Rectal smooth muscle tissue (tissue), 1 donor: ENCODE results near the gene LCK.

Experiments used
- H3K27ac ChIP-seq: one replicate; pipeline ENCODE4 v1.7.0; 2013; ENCODE audit warnings: low read depth, low read length, inconsistent platforms
- H3K27me3 ChIP-seq: one replicate; pipeline ENCODE4 v1.7.0; 2013; ENCODE audit warnings: low read length; ENCODE audit not compliant: control insufficient read depth, insufficient read depth
- H3K36me3 ChIP-seq: one replicate; pipeline ENCODE4 v1.7.0; 2013; ENCODE audit warnings: low read length; ENCODE audit not compliant: control insufficient read depth, insufficient read depth
- H3K4me1 ChIP-seq: one replicate; pipeline ENCODE4 v1.7.0; 2013; ENCODE audit warnings: low read length; ENCODE audit not compliant: control insufficient read depth, insufficient read depth
- H3K4me3 ChIP-seq: one replicate; pipeline ENCODE4 v1.7.0; 2013; ENCODE audit warnings: low read length
- H3K9ac ChIP-seq: one replicate; pipeline ENCODE4 v1.7.0; 2013; ENCODE audit warnings: low read length

LCK gene

DNA sequence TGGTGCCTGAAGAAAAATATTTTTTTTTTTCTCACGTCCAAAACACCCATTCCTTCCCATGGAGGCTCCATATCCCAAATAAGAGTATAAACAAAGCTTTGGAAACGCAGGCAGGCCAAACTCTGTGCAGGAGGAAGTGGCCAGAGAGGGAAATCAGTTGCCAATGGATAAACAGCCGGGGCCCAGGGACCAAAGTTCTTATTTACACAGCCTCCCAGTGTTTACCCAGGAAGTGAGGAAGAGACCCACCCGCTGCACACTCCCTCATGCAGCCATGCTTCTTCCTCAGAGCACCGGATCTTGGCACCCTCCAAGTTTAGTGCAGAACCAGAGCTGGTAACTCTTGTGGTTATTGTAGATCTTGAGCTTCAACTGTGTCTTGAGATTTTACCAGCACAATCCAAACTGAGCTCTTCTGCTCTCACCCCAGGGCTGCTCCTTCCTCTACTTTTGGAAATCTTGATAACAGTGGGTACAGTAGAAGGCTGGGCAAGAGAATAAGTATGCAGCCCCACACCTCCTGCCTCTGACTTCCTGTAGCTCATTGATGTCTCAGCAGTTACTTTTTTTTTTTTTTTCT lies 70.7 kb downstream of the LCK start:
- Histone ChIP-seq H3K36me3 (peaks cover 6% of the 10 kb centered on the region), H3K27ac (no peak overlapping the region), H3K9ac (no peak overlapping the region), H3K4me3 (peak overlapping the region; percentile 9), H3K27me3 (no peaks in the 10 kb centered on the region), H3K4me1 (no peaks in the 10 kb centered on the region)

DNA sequence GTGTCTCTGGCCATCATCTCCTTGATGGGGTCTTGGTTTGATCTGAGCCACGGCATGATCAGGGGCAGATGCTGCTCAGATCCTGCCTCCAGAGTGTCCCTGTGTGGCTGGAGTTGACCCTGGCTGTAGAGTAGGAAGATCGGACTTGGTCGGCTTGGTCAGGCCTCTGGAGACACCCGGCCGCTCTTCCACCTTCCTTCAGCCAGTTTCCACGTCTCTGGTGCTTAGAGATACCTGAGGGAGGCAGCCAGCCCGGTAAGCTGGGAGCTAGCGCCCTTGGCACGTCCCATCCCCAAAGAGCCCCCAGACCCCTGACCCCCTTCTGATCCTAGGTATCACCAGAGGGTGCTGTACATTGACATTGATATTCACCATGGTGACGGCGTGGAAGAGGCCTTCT lies 76.1 kb downstream of the LCK start:
- Histone ChIP-seq H3K36me3 (peaks cover 39% of the 10 kb centered on the region), H3K4me3 (no peak overlapping the region), H3K27me3 (no peaks in the 10 kb centered on the region), H3K4me1 (no peaks in the 10 kb centered on the region), H3K27ac (no peak overlapping the region), H3K9ac (no peak overlapping the region)

DNA sequence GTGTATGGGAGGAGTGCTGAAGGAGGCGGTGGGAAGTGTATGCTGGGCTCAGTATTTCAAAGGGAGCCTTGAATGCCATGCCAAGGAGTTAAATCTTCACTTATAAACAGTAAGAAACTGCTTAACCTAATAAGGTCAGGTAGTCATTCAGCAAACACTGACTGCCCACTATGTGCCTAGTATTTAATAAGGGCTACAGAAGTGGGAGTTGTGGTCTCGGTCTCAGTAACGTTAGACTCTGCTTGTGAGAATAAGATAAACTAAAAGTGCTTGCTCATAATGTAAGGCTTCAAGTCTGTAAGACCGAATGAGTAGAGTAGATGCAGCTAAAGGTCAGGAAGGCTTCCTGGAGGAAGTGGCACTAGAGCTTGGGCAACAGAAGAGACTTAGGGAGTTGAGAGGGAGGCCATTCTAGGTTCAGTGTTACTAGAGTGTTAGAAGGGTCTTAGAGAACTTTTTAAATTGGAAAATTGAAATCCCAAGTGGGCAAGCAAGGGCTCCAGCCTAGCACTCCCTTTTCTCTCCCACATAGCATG lies 78.9 kb downstream of the LCK start:
- Histone ChIP-seq H3K27me3 (no peaks in the 10 kb centered on the region), H3K27ac (no peak overlapping the region), H3K4me1 (peaks cover 3% of the 10 kb centered on the region), H3K4me3 (no peak overlapping the region), H3K9ac (no peak overlapping the region), H3K36me3 (peaks cover 46% of the 10 kb centered on the region)

DNA sequence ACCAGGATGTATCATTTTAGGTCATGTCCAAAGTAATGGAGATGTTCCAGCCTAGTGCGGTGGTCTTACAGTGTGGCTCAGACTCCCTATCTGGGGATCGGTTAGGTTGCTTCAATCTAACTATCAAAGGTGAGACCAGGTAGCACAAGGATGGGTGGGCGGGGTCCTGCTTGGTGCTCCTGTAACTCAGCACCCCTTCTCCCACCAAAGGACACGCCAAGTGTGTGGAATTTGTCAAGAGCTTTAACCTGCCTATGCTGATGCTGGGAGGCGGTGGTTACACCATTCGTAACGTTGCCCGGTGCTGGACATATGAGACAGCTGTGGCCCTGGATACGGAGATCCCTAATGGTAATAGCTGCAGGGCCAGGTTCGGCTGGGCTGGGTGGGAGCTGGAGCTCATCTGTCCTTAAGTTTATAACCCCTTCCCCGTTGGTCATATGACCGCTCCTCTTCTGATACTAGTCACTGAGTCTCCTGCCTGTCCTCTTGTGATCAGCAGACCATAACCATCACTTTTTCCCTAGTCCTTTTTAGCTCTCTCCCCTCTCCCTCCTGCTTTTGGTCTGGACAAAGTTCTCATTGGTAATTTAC lies 79.6 kb downstream of the LCK start:
- H3K36me3 ChIP-seq: peaks cover 42% of the 10 kb centered on the region
- no peaks in the 10 kb centered on the region for H3K27me3 ChIP-seq
- H3K27ac ChIP-seq: no peak overlapping the region
- H3K4me3 ChIP-seq: no peak overlapping the region
- no peak overlapping the region for H3K9ac ChIP-seq
- peaks cover 3% of the 10 kb centered on the region for H3K4me1 ChIP-seq

DNA sequence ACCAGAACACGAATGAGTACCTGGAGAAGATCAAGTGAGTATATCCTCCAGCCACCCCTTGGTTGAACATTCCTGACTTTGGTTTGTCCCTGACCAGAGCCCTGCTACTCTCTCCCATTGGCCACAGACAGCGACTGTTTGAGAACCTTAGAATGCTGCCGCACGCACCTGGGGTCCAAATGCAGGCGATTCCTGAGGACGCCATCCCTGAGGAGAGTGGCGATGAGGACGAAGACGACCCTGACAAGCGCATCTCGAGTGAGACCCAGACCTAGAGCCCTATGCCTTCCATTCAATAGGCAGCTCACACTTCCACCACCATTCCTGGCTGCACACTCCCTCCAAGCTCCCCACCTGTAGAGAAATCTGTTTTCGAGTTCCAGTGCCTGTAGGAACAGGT lies 80.5 kb downstream of the LCK start:
- Histone ChIP-seq H3K27ac (no peak overlapping the region), H3K4me1 (peaks cover 3% of the 10 kb centered on the region), H3K9ac (no peak overlapping the region), H3K27me3 (no peaks in the 10 kb centered on the region), H3K4me3 (no peak overlapping the region), H3K36me3 (peaks cover 42% of the 10 kb centered on the region)

DNA sequence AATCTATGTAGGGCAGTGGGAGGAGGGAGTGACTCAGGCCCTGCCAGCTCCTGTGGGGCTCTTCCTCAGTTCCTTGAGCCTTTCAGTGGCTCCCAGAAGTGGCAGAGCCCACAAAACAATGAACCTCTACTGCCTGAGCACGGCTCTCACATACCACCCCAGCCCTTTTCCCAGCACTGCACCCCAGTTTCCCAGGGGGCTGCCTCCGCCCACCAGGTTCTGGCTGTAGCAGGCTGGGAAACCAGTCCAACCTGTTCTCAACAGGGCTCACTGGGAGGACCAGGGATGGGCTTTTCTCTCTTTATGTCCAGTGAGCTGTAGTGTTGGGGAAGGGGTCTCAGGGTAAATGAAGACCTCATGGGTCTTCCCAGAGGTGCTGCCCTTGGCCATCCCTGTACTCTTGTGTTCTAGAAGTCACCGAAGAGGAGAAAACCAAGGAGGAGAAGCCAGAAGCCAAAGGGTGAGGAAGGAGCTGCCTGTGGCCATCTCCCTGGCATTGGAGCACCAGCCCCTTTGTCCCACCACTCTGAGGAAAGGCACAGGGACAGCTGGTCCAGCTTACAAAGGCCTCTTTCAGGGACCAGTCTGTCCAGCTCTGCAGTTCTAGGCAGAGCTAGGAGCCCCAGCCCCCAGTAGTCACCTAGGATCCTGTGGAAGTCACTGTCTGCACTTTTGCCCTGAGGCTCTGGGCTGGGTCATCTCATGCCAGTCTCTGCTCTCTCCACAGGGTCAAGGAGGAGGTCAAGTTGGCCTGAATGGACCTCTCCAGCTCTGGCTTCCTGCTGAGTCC lies 81.4 kb downstream of the LCK start:
- H3K27ac ChIP-seq: no peak overlapping the region
- H3K4me1 ChIP-seq: peaks cover 3% of the 10 kb centered on the region
- no peaks in the 10 kb centered on the region for H3K27me3 ChIP-seq
- H3K36me3 ChIP-seq: peaks cover 35% of the 10 kb centered on the region
- H3K9ac ChIP-seq: no peak overlapping the region
- H3K4me3 ChIP-seq: no peak overlapping the region

DNA sequence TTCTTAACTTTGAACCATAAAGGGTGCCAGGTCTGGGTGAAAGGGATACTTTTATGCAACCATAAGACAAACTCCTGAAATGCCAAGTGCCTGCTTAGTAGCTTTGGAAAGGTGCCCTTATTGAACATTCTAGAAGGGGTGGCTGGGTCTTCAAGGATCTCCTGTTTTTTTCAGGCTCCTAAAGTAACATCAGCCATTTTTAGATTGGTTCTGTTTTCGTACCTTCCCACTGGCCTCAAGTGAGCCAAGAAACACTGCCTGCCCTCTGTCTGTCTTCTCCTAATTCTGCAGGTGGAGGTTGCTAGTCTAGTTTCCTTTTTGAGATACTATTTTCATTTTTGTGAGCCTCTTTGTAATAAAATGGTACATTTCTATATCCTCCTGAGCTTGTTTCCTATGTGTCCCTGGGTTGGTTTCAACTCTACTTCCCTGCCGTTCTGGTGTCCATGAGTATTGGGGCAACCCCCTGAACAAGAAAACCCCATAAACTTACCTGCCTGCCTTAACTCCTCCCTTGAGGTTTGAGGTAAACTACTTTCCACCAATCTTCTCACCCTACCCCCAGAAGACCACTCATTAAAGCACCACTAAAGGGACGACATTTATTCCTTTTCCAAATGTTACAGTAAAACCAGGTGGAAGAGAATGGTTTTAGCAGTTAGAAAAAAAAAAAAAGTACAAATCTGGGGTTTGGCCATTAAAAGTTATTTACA lies 82.3 kb downstream of the LCK start:
- H3K4me3 ChIP-seq: no peak overlapping the region
- peaks cover 3% of the 10 kb centered on the region for H3K4me1 ChIP-seq
- no peaks in the 10 kb centered on the region for H3K27me3 ChIP-seq
- H3K36me3 ChIP-seq: peaks cover 30% of the 10 kb centered on the region
- H3K27ac ChIP-seq: no peak overlapping the region
- H3K9ac ChIP-seq: no peak overlapping the region

DNA sequence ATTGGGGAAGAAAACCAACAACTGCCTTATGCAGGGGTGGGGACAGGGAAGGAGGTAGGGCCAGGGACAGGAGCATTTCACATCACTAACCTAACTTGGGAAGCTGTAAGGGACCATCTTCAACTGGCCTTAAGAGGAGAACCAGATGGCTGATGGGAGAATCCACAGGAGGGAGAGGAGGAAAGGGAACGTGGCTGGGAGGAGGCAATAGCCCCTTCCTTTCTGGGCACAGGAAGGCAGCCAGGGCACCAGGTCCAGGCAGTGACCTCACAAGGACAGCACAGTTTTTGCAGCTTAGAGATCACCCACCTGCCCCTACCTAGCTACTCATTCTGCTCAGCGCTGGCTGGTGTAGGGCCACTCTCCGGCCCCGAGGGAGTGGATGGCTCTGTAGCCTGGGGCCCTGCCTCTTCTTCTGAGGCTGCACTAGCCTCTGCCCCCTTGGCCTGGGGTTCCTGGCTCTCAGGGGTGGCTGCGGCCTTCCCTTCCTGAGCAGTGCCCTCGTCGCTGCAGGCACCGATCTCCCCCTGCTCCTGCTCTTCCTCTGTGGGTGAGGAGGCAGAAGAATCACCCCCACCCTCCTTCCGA lies 83.3 kb downstream of the LCK start:
- no peaks in the 10 kb centered on the region for H3K27me3 ChIP-seq
- peak overlapping the region; percentile 73 for H3K4me3 ChIP-seq
- H3K36me3 ChIP-seq: peaks cover 21% of the 10 kb centered on the region
- peaks cover 3% of the 10 kb centered on the region for H3K4me1 ChIP-seq
- peak overlapping the region; percentile 19 for H3K9ac ChIP-seq
- no peak overlapping the region for H3K27ac ChIP-seq

DNA sequence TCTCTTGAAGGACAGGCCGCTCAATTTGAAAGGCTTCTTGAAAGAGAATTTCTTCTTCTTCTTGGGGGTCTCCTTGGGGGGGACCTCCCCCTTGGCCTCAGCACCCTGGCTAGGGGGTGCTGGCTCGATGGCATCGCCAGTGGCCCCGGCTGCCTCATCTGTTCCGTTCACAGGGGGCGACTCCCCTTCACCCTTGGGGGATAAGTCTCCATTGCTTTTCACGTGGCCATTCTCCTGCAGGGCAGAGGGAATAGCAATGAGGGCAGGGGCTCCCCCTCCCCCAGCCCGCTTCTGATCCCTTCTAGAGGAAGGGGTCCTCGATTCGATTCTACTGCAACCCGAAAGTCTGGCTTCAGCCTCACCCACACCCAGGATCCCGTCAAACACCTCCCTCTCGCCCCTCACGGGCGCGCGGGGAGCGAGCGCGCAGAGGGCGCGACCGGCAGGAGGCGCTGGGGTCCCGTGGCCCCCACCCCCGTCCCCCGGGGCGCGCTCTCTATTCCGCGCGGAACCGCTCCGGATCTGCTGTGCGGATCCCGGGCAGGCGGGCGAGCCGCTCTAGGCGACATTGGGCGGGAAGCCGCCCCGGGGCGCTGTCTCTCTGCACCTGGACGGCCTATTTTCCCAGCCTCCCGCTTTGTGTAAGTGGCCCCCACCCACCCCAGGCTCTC lies 83.9 kb downstream of the LCK start:
- Histone ChIP-seq H3K9ac (no peak overlapping the region), H3K4me1 (peaks cover 3% of the 10 kb centered on the region), H3K27ac (no peak overlapping the region)

DNA sequence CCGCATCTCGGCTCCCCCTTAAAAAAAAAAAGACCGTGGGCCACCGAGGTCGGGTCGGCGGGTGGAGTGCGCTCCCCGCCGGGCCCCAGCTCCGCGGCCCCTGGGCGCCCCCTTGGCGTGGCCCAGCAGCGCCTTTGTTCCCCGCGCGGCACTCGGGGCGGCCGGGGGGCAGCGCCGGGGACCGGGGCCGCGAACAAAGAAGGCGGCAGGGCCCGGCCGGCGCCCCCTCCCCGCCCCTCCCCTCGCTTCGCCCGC lies 84.4 kb downstream of the LCK start:
- H3K36me3 ChIP-seq: peaks cover 19% of the 10 kb centered on the region
- peaks cover 3% of the 10 kb centered on the region for H3K4me1 ChIP-seq
- H3K9ac ChIP-seq: no peak overlapping the region
- H3K27me3 ChIP-seq: no peaks in the 10 kb centered on the region
- no peak overlapping the region for H3K27ac ChIP-seq
- H3K4me3 ChIP-seq: peak overlapping the region; percentile 73

More for the DNA sequence above, 83.9 kb downstream of the LCK start:
- Histone ChIP-seq H3K36me3 (peaks cover 19% of the 10 kb centered on the region), H3K4me3 (peak overlapping the region; percentile 73), H3K27me3 (no peaks in the 10 kb centered on the region)
